Measurements from ENCODE around the gene SLC10A7. TPM values are rescaled to one million over a fixed set of nuclear protein-coding genes. Genes with fewer than 3 reads are reported as not detected.

The SLC10A7 gene
- total RNA-seq, 1 donor from 2014 or later = 11.8 TPM

- Mint-ChIP-seq H3K27ac (ENCODE audit: unreplicated experiment) (no peak overlapping the region), H3K36me3 (ENCODE audit: low read depth, unreplicated experiment) (peaks cover 4% of the 10 kb centered on the region), H3K4me3 (ENCODE audit: unreplicated experiment) (no peak overlapping the region), H3K27me3 (ENCODE audit: unreplicated experiment) (peaks cover 6% of the 10 kb centered on the region), H3K9me3 (ENCODE audit: unreplicated experiment) (no peaks in the 10 kb centered on the region), H3K4me1 (ENCODE audit: unreplicated experiment) (peaks cover 24% of the 10 kb centered on the region)
- TF ChIP-seq CTCF (IDR thresholded peaks at IDR 0.05; ENCODE audit: unreplicated experiment) = no peak
- DNase-seq (ENCODE audit: low spot score) = no peak
Measured at GRCh38 chr4:146271466-146271865, 250.3 kb downstream of the SLC10A7 start.

DNA sequence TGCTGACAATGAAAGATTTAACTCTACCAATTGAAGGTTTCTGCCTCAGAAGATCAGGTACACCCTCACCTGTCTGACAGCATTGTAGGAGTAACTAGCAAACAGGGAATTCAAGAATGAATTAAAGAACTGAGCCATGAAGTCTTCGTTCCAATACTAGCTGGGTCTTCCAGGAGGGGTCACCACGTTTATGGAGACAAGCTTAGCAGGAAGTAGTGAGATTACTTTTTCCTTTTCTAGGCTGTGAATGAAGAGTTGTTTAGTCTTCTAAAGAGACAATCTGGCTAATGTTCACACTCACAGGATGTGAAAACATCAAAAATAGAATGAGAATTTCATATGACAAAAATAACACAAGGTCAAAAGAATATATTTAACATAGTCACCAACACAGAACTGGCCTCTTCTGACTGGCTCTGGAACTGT, 252.5 kb downstream of the SLC10A7 start:
- Mint-ChIP-seq H3K4me1 (ENCODE audit: unreplicated experiment) (peaks cover 33% of the 10 kb centered on the region), H3K27ac (ENCODE audit: unreplicated experiment) (no peak overlapping the region), H3K4me3 (ENCODE audit: unreplicated experiment) (no peak overlapping the region), H3K36me3 (ENCODE audit: low read depth, unreplicated experiment) (peaks cover 4% of the 10 kb centered on the region), H3K27me3 (ENCODE audit: unreplicated experiment) (peaks cover 7% of the 10 kb centered on the region), H3K9me3 (ENCODE audit: unreplicated experiment) (no peaks in the 10 kb centered on the region)
- no peak for DNase-seq (ENCODE audit: low spot score)
- no peak for TF ChIP-seq CTCF (IDR thresholded peaks at IDR 0.05; ENCODE audit: unreplicated experiment)

DNA sequence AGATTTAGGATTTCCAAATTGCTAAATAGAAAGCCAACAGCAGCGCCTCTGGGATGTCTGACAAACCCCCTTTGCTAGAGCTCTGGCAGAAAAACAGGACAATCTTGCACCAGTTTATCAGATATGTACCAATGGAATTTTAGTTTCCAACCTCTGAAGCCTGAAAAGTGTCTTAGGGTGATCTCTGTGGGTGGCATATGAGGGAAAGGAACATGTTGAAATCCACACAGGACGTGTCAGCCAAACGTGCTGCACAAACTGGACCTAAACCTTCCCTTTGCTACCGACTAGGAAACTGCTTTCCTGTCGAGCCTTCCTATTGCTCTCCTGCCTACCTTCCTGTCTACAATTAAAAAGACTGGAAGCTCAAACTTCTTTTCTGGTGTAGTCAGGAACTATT, 253.9 kb downstream of the SLC10A7 start:
- DNase-seq (ENCODE audit: low spot score) = no peak
- Mint-ChIP-seq H3K27me3 (ENCODE audit: unreplicated experiment) (peaks cover 8% of the 10 kb centered on the region), H3K4me3 (ENCODE audit: unreplicated experiment) (no peak overlapping the region), H3K36me3 (ENCODE audit: low read depth, unreplicated experiment) (peaks cover 8% of the 10 kb centered on the region), H3K4me1 (ENCODE audit: unreplicated experiment) (peaks cover 36% of the 10 kb centered on the region), H3K27ac (ENCODE audit: unreplicated experiment) (peak overlapping the region; percentile 33), H3K9me3 (ENCODE audit: unreplicated experiment) (no peaks in the 10 kb centered on the region)
- no peak for TF ChIP-seq CTCF (IDR thresholded peaks at IDR 0.05; ENCODE audit: unreplicated experiment)

GRCh38 chr4:146265950-146266490, 255.7 kb downstream of the SLC10A7 start:
- H3K9me3 Mint-ChIP-seq (ENCODE audit: unreplicated experiment) = no peaks in the 10 kb centered on the region
- H3K4me1 Mint-ChIP-seq (ENCODE audit: unreplicated experiment) = peaks cover 42% of the 10 kb centered on the region
- H3K36me3 Mint-ChIP-seq (ENCODE audit: low read depth, unreplicated experiment) = peaks cover 8% of the 10 kb centered on the region
- DNase-seq (ENCODE audit: low spot score) = no peak
- H3K27me3 Mint-ChIP-seq (ENCODE audit: unreplicated experiment) = peaks cover 2% of the 10 kb centered on the region
- no peak overlapping the region for H3K4me3 Mint-ChIP-seq (ENCODE audit: unreplicated experiment)
- H3K27ac Mint-ChIP-seq (ENCODE audit: unreplicated experiment) = no peak overlapping the region
- no peak for TF ChIP-seq CTCF (IDR thresholded peaks at IDR 0.05; ENCODE audit: unreplicated experiment)

- no peak overlapping the region for H3K27ac Mint-ChIP-seq (ENCODE audit: unreplicated experiment)
- TF ChIP-seq CTCF (IDR thresholded peaks at IDR 0.05; ENCODE audit: unreplicated experiment) = no peak
- peaks cover 8% of the 10 kb centered on the region for H3K36me3 Mint-ChIP-seq (ENCODE audit: low read depth, unreplicated experiment)
- no peak for DNase-seq (ENCODE audit: low spot score)
- H3K4me3 Mint-ChIP-seq (ENCODE audit: unreplicated experiment) = no peak overlapping the region
- H3K9me3 Mint-ChIP-seq (ENCODE audit: unreplicated experiment) = no peaks in the 10 kb centered on the region
- H3K27me3 Mint-ChIP-seq (ENCODE audit: unreplicated experiment) = peaks cover 2% of the 10 kb centered on the region
- peaks cover 34% of the 10 kb centered on the region for H3K4me1 Mint-ChIP-seq (ENCODE audit: unreplicated experiment)
Measured at GRCh38 chr4:146263793-146264192, 257.9 kb downstream of the SLC10A7 start.
